ENCODE data around the gene DPP9.

DPP9 gene

DNA sequence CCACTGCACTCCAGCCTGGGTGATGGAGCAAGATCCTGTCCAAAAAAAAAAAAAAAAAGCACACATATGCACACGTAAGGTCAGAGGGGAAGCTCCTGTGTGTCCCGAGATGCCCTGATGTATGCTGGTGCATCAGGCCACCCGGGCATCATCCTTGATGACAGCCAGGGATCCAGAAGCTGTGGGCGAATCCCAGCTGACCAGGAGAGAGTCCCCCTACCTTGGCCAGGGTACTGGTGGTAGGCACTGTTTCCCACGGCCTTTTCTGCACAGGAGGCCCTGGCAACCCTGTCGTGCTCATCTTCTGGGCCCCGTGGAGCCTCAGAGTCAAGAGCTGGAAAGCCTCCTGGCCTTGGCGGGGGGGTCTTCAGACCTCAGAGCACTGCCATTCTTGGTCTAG lies 67.5 kb downstream of the DPP9 start:
- TF ChIP-seq CTCF (IDR thresholded peaks at IDR 0.05; ENCODE audit: control extremely low read depth, extremely low read depth, low read depth, missing control alignments), result no peak
- POLR2A ChIA-PET, result interaction anchor here (0.5 kb wide), 1 partner anchor 263 kb away, joined by 3 read pairs; no protein-coding TSS in a partner anchor
- DNase-seq (ENCODE audit: extremely low spot score), result no peak
- CTCF ChIA-PET, result no interaction called here

DNA sequence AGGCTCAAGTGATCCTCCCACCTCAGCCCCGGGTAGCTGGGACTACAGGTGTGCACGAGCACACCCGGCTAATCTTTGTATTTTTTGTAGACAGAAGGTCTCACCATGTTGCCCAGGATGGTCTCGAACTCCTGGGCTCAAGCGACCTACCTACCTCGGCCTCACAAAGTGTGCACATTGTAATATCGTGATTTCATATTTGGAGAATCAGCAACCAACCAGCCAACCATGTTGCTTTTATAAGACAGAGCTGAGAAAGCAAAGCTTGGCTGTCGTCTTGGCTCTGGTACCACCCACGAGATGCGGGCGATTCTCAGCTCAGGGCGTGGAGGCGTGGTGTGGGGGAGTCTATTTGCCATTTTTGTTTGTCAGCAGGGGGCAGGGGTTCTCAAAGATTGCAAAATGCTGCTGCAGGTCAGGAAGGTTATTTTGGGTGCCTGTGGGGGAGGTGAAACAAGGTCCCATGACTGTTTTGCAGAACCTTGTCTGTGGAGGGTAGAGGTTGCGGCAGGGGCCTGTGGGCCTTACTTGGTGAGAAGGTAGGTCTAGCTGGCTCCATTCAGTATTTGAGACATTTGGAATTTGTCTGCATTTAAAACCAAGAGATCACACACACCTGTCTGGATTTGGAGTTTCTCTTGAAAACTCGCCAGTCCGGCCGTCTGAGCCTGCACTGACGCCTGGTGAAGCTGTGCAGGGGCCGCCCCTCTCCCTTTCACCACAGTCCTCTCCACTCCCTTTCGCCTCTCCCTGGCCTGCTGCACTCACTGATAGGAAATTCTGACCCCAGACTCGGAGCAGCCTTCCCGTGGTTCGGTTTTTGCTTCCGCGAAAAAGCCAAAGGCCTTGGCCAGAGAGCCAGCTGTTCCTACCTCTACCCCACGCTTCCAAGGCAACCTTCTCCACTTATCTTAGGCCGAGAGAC lies 68.9 kb downstream of the DPP9 start:
- no peak for DNase-seq (ENCODE audit: extremely low spot score)
- POLR2A ChIA-PET, result interaction anchor here (0.7 kb wide), 1 partner anchor 26 kb away, joined by 5 read pairs; no protein-coding TSS in a partner anchor
- CTCF ChIA-PET, result interaction anchor here (1.4 kb wide), 1 partner anchor 18 kb away, joined by 4 read pairs; no protein-coding TSS in a partner anchor
- peak; percentile 18 for TF ChIP-seq CTCF (IDR thresholded peaks at IDR 0.05; ENCODE audit: control extremely low read depth, extremely low read depth, low read depth, missing control alignments)

DNA sequence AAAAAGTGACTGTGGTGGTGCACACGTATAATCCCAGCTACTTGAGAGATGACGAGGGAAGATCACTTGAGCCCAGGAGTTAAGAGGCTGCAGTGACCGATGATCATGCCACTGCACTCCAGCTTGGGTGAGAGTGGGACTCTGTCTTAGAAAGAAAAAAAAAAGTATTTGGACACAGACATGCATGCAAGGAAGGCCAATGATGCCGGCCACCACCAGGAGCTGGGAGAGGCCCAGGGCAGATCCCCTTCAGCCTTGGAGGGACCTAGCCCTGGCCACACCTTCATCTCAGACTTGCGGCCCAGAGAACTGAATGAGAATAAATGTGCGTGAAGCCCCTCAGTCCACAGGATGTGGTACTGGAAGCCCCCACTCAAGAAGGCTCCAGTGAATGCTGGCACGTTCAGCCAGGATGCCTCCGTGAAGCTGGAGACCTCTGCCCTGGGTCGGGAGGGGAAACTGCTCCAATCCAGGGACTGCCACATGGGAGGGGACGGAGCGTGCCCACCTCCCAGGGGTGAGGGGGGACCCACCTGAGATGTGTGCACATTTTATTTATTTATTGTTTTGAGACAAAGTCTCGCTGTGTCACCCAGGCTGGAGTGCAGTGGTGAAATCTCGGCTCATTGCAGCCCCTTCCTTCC lies 69.7 kb downstream of the DPP9 start:
- CTCF ChIA-PET, result no interaction called here

GRCh38 chr19:4652075-4652474 lies 71.6 kb downstream of the DPP9 start:
- no peak for DNase-seq (ENCODE audit: extremely low spot score)
- CTCF ChIA-PET, result interaction anchor here (1.6 to 3.3 kb wide), 2 partner anchors 7 to 15 kb away, joined by 4 to 16 read pairs; no protein-coding TSS in a partner anchor
- POLR2A ChIA-PET, result interaction anchor here (0.5 kb wide), 1 partner anchor 14 kb away, joined by 3 read pairs; no protein-coding TSS in a partner anchor
- no peak for TF ChIP-seq CTCF (IDR thresholded peaks at IDR 0.05; ENCODE audit: control extremely low read depth, extremely low read depth, low read depth, missing control alignments)

More for the DNA sequence above, 69.7 kb downstream of the DPP9 start:
- no peak for TF ChIP-seq CTCF (IDR thresholded peaks at IDR 0.05; ENCODE audit: control extremely low read depth, extremely low read depth, low read depth, missing control alignments)
- POLR2A ChIA-PET, result interaction anchor here (0.7 kb wide), 1 partner anchor 26 kb away, joined by 5 read pairs; no protein-coding TSS in a partner anchor
- no peak for DNase-seq (ENCODE audit: extremely low spot score)

- no peak for TF ChIP-seq CTCF (IDR thresholded peaks at IDR 0.05; ENCODE audit: control extremely low read depth, extremely low read depth, low read depth, missing control alignments)
- POLR2A ChIA-PET, result no interaction called here
- no peak for DNase-seq (ENCODE audit: extremely low spot score)
- CTCF ChIA-PET, result interaction anchor here (1.0 to 3.3 kb wide), 3 partner anchors 13 to 80 kb away, joined by 4 to 16 read pairs (median 8); no protein-coding TSS in a partner anchor
Measured at GRCh38 chr19:4650159-4650558, 73.5 kb downstream of the DPP9 start.

- DNase-seq (ENCODE audit: extremely low spot score), result no peak
- POLR2A ChIA-PET, result interaction anchor here (0.7 kb wide), 1 partner anchor 126 kb away, joined by 7 read pairs; no protein-coding TSS in a partner anchor
- TF ChIP-seq CTCF (IDR thresholded peaks at IDR 0.05; ENCODE audit: control extremely low read depth, extremely low read depth, low read depth, missing control alignments), result no peak
- CTCF ChIA-PET, result interaction anchor here (1.0 to 3.3 kb wide), 5 partner anchors 13 to 79 kb away, joined by 4 to 16 read pairs (median 8); no protein-coding TSS in a partner anchor
Measured at GRCh38 chr19:4649392-4650047, 74.1 kb downstream of the DPP9 start.

Data from GM10248 (cell line).